Uterus (tissue), 4 donors: ENCODE data around the gene PRR35. TPM values are rescaled to one million over a fixed set of nuclear protein-coding genes. Genes with fewer than 3 reads are reported as not detected.
A peak's percentile ranks its signal among the peaks of the same experiment; 100 is the strongest.

Experiments
- DNase-seq, 2 donors: peaks; one replicate each; pipeline ENCODE4 v3.0.0-alpha.2; 2019 to 2020
- H3K27ac ChIP-seq, 2 donors: fragments of 200-600 bp; sonication (generic); 1 replicate in 1 of 2; 2 replicates in 1 of 2; pipeline ENCODE4 v1.5.1; 2016 to 2018
- H3K27me3 ChIP-seq, 2 donors: fragments of 200-600 bp; sonication (generic); one replicate each; pipeline ENCODE4 v1.5.1; 2018 to 2019; ENCODE audit warnings: control low read depth in 1 of 2
- H3K36me3 ChIP-seq, 2 donors: fragments of 200-600 bp; sonication (generic); one replicate each; pipeline ENCODE4 v1.5.1; 2019; ENCODE audit warnings: control low read depth in 1 of 2
- H3K4me1 ChIP-seq, 2 donors: fragments of 200-600 bp; sonication (generic); one replicate each; pipeline ENCODE4 v1.5.1; 2018 to 2019; ENCODE audit warnings: control low read depth in 1 of 2
- H3K4me3 ChIP-seq, 2 donors: fragments of 200-600 bp; sonication (generic); 1 replicate in 1 of 2; 2 replicates in 1 of 2; pipeline ENCODE4 v1.5.1; 2018 to 2019; ENCODE audit warnings: mild to moderate bottlenecking in 1 of 2
- H3K9me3 ChIP-seq, 2 donors: fragments of 200-600 bp; sonication (generic); one replicate each; pipeline ENCODE4 v1.5.1; 2019; ENCODE audit warnings: control low read depth in 1 of 2
- POLR2A ChIP-seq, 2 donors: fragments of 450-650 bp; IDR thresholded peaks; one replicate each; pipeline ENCODE4 v1.6.1; 2016; ENCODE audit warnings: antibody characterized with exemption in 2 of 2, mild to moderate bottlenecking in 1 of 2, moderate library complexity in 1 of 2
- intact Hi-C: fragments of 100-400 bp; cut with DNase I; formaldehyde crosslinking; loops from one replicate; pipeline ENCODE4 v1.15.1; 2023; ENCODE audit warnings: low total_unique reads
- total RNA-seq, 4 donors: library from RNA; depleted of rRNA in 3 of 4; stranded (reverse); fragments of >200 nt in 3 of 4; gene quantifications; one replicate each; pipeline versions ENCODE4 v1.1.0 to v1.2.4, GENCODE V29; 2014 to 2023
- TF ChIP-seq, protein P1 (sequence below), 4 experiments: fragments of 200-600 bp in 2 of 4; fragments of 450-650 bp in 2 of 4; sonication (generic) in 2 of 4; IDR thresholded peaks; one replicate each; pipeline ENCODE4 v1.5.1; 2016 to 2019; ENCODE audit warnings: antibody characterized with exemption in 4 of 4, mild to moderate bottlenecking in 2 of 4, moderate library complexity in 1 of 4
- donor health status: DM: yes; HTN: yes; CAD: no.

The PRR35 gene
- total RNA-seq, 4 donors from 2014 or later: not detected

DNA sequence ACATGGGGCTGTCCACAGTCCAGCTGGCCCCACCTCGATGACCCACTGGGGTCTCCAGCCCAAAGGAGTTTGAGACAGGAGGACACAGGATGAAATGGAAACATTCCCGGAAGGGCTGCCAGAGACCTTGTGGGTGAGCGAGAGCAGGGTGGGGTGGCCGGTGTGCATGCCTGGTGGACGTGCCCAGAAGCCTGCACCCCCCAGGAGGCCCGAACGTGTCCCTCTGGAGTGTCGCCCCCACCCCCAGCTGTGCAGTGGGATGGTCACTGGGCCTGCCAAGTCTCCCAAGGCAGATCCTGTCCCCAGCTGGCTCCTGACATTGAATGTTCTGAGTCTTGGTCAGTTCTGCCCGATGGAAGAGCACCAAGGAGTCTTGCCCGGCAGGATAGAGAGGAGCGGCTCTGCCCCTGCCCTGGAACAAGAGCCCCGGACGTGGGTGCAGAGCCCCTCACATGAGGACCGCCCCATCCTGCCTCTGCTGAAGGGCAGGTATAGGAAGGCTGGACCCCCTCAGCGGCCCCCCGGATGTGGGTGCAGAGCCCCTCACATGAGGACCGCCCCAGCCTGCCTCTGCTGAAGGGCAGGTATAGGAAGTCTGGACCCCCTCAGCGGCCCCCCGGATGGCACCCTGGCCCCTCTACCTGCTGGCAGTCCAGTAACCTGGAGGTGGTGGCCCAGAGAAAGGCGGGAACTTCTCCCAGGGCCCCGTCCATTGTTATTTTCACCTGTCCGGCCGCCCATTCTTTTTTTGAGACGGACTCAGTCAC lies 35.7 kb upstream of the PRR35 start:
- no peak for DNase-seq
- no peaks in the 10 kb centered on the region for H3K27me3 ChIP-seq
- peaks cover 3 to 19% of the 10 kb centered on the region in 2 donors for H3K4me1 ChIP-seq
- no peak overlapping the region for H3K27ac ChIP-seq
- no peaks in the 10 kb centered on the region for H3K36me3 ChIP-seq
- H3K9me3 ChIP-seq: no peaks in the 10 kb centered on the region
- intact Hi-C loops: no loop called here
- no peak for TF ChIP-seq POLR2A (IDR thresholded peaks at IDR 0.05)
- TF ChIP-seq, protein P1, sequence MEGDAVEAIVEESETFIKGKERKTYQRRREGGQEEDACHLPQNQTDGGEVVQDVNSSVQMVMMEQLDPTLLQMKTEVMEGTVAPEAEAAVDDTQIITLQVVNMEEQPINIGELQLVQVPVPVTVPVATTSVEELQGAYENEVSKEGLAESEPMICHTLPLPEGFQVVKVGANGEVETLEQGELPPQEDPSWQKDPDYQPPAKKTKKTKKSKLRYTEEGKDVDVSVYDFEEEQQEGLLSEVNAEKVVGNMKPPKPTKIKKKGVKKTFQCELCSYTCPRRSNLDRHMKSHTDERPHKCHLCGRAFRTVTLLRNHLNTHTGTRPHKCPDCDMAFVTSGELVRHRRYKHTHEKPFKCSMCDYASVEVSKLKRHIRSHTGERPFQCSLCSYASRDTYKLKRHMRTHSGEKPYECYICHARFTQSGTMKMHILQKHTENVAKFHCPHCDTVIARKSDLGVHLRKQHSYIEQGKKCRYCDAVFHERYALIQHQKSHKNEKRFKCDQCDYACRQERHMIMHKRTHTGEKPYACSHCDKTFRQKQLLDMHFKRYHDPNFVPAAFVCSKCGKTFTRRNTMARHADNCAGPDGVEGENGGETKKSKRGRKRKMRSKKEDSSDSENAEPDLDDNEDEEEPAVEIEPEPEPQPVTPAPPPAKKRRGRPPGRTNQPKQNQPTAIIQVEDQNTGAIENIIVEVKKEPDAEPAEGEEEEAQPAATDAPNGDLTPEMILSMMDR (IDR thresholded peaks at IDR 0.05): no peak
- no peak overlapping the region for H3K4me3 ChIP-seq

DNA sequence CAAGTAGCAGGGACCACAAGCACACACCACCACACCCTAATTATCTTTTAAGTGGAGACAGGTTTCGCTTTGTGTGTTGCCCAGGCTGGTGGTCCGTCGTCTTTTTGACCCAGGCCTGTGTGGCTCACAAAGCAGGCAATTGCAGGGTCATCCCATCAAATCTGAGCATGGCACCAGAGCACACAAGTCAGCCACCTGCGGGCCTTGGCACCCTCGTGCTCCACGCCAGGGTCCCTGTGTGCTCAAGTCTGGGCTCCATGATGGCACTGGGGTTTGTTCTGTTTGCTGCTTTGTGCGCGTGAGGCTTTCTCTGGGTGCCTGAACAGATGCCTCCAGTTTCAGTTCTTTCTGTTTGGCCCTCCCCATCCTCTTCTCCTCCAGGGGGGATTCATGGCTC lies 35.1 kb upstream of the PRR35 start:
- Histone ChIP-seq H3K4me1 (peaks cover 3 to 26% of the 10 kb centered on the region in 2 donors), H3K36me3 (no peaks in the 10 kb centered on the region), H3K27ac (no peak overlapping the region), H3K9me3 (no peaks in the 10 kb centered on the region), H3K27me3 (no peaks in the 10 kb centered on the region), H3K4me3 (no peak overlapping the region)
- no peak for DNase-seq
- intact Hi-C loops: no loop called here
- TF ChIP-seq POLR2A (IDR thresholded peaks at IDR 0.05): no peak
- TF ChIP-seq, protein P1 (IDR thresholded peaks at IDR 0.05): no peak

DNA sequence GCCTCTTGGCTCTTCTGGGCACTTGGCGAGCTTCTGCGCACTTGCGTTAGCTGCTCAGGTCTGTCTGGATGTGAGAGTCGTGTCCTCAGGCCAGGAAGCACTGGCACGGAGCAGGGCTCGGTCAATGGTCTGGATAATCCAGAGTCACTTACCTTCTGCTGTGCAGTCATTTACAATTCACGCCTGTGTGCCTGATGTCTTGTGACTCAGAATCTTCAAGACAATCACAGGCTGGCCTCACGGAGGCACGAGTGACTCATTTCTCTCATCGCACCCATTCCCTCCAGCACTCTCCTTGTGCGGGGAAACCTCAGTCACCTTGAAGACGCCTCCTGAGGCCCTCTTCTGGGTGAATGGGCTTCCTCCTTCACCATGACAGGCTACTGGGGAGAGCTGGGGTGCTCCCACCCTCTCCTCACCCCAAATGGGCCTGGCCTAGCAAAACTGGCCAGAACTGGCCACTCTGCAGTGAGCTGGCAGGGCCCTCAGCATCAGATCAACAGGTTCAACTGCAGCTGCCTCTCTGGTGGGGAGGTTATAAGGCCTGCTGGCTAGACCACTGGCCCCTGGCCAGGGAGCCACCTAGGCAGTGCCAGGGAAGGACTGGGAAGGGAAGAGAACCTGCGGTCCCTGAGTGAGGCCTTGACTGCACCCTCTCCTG lies 34.5 kb upstream of the PRR35 start:
- TF ChIP-seq, protein P1 (IDR thresholded peaks at IDR 0.05): no peak
- TF ChIP-seq POLR2A (IDR thresholded peaks at IDR 0.05): no peak
- H3K27me3 ChIP-seq: no peaks in the 10 kb centered on the region
- peak overlapping the region; percentile 72 to 80 for H3K4me3 ChIP-seq
- intact Hi-C loops: no loop called here
- peak overlapping the region; percentile 98 to 99 for H3K27ac ChIP-seq
- H3K9me3 ChIP-seq: no peaks in the 10 kb centered on the region
- H3K4me1 ChIP-seq: peaks cover 3 to 26% of the 10 kb centered on the region in 2 donors
- no peaks in the 10 kb centered on the region for H3K36me3 ChIP-seq
- DNase-seq: no peak

DNA sequence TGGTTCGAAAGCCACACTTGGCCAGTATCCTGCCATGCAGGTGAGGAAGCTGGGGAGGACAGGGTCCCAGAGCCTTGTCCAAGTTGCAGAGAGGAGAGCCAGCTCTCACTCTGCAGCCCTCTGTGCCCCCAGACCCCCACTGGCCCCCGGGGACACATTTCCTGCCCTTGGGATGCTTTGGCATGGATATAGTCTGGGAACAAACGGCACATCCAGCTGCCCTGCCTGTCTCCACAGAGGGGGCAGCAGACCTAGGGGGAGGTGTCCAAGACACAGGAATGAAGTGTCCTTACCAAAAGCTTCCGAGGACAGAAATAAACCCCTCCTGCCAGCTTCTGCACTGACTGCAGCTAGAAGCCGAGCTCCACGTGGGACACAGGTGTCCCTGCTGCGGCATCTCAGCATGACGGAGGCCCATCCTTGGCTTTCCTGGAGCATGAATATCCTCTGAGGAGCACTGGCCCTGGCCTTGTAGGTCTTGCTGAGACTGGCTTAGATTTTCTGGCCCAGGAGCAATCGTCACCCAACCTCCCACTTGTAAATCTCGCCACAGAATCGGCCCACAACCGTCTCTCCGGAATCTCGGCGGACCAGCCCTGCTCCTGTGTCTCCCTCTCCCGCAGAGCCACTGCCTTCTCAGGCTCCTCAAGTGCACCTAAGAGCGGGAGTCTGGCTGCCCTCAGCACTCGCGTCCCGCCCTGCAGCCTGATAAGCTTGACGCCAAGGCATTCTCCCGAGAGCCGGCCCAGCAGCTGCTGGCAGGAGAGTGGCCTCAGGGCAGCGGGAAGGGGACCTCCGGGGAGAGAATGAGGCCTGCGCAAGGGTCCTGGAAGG lies 33.8 kb upstream of the PRR35 start:
- peaks cover 3 to 26% of the 10 kb centered on the region in 2 donors for H3K4me1 ChIP-seq
- no peaks in the 10 kb centered on the region for H3K9me3 ChIP-seq
- TF ChIP-seq POLR2A (IDR thresholded peaks at IDR 0.05): no peak
- TF ChIP-seq, protein P1 (IDR thresholded peaks at IDR 0.05): no peak
- DNase-seq: no peak
- no peaks in the 10 kb centered on the region for H3K36me3 ChIP-seq
- peak overlapping the region; percentile 98 to 99 for H3K27ac ChIP-seq
- intact Hi-C loops: no loop called here
- no peaks in the 10 kb centered on the region for H3K27me3 ChIP-seq
- peak overlapping the region; percentile 72 to 80 for H3K4me3 ChIP-seq
